HL-60 (cell line): ENCODE measurements around the gene GLDN.

Experiments
- DNase-seq, 2 experiments: peaks; one replicate each; pipeline ENCODE4 v3.0.0-alpha.2; 2010 to 2020; ENCODE audit warnings: low read depth in 1 of 2, low spot score in 1 of 2
- H3K27ac ChIP-seq: fragments of 250-450 bp; sonication (Bioruptor Pico); replicated peaks from 2 replicates; pipeline ENCODE4 v1.5.1; 2020; ENCODE audit warnings: mild to moderate bottlenecking, moderate library complexity
- H3K27me3 ChIP-seq: fragments of 250-450 bp; sonication (Bioruptor Pico); 2 replicates; pipeline ENCODE4 v1.5.1; 2021; ENCODE audit warnings: mild to moderate bottlenecking, moderate library complexity; ENCODE audit not compliant: insufficient read depth, poor library complexity, severe bottlenecking
- H3K4me3 ChIP-seq: replicated peaks from 2 replicates; pipeline ENCODE4 v1.5.1; 2011; ENCODE audit warnings: mild to moderate bottlenecking, control low read depth, low read length; ENCODE audit not compliant: insufficient read depth
- GABPA ChIP-seq: IDR thresholded peaks from 2 replicates; pipeline ENCODE4 v1.6.1; 2012; ENCODE audit warnings: low read depth
- POLR2AphosphoS5 ChIP-seq: IDR thresholded peaks from 2 replicates; pipeline ENCODE4 v1.6.1; 2012; ENCODE audit warnings: low read depth
- SPI1 ChIP-seq: IDR thresholded peaks from 2 replicates; pipeline ENCODE4 v1.6.1; 2012; ENCODE audit warnings: low read depth, mild to moderate bottlenecking, borderline replicate concordance
- TF ChIP-seq, protein P1 (sequence below): IDR thresholded peaks from one replicate; pipeline ENCODE4 v1.5.1; 2011; ENCODE audit warnings: low read length, control low read depth, inconsistent platforms; ENCODE audit not compliant: insufficient read depth
- TF ChIP-seq, protein P2 (sequence below): IDR thresholded peaks from 2 replicates; pipeline ENCODE4 v1.6.1; 2012; ENCODE audit warnings: low read depth; ENCODE audit not compliant: insufficient replicate concordance

The GLDN gene

GRCh38 chr15:51310064-51310463, 31.4 kb upstream of the GLDN start:
- Histone ChIP-seq H3K4me3 (no peak overlapping the region), H3K27ac (no peak overlapping the region), H3K27me3 (no peaks in the 10 kb centered on the region)
- TF ChIP-seq POLR2AphosphoS5 (no peak), GABPA (no peak), SPI1 (no peak)
- TF ChIP-seq, protein P1, sequence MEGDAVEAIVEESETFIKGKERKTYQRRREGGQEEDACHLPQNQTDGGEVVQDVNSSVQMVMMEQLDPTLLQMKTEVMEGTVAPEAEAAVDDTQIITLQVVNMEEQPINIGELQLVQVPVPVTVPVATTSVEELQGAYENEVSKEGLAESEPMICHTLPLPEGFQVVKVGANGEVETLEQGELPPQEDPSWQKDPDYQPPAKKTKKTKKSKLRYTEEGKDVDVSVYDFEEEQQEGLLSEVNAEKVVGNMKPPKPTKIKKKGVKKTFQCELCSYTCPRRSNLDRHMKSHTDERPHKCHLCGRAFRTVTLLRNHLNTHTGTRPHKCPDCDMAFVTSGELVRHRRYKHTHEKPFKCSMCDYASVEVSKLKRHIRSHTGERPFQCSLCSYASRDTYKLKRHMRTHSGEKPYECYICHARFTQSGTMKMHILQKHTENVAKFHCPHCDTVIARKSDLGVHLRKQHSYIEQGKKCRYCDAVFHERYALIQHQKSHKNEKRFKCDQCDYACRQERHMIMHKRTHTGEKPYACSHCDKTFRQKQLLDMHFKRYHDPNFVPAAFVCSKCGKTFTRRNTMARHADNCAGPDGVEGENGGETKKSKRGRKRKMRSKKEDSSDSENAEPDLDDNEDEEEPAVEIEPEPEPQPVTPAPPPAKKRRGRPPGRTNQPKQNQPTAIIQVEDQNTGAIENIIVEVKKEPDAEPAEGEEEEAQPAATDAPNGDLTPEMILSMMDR: no peak
- TF ChIP-seq, protein P2, sequence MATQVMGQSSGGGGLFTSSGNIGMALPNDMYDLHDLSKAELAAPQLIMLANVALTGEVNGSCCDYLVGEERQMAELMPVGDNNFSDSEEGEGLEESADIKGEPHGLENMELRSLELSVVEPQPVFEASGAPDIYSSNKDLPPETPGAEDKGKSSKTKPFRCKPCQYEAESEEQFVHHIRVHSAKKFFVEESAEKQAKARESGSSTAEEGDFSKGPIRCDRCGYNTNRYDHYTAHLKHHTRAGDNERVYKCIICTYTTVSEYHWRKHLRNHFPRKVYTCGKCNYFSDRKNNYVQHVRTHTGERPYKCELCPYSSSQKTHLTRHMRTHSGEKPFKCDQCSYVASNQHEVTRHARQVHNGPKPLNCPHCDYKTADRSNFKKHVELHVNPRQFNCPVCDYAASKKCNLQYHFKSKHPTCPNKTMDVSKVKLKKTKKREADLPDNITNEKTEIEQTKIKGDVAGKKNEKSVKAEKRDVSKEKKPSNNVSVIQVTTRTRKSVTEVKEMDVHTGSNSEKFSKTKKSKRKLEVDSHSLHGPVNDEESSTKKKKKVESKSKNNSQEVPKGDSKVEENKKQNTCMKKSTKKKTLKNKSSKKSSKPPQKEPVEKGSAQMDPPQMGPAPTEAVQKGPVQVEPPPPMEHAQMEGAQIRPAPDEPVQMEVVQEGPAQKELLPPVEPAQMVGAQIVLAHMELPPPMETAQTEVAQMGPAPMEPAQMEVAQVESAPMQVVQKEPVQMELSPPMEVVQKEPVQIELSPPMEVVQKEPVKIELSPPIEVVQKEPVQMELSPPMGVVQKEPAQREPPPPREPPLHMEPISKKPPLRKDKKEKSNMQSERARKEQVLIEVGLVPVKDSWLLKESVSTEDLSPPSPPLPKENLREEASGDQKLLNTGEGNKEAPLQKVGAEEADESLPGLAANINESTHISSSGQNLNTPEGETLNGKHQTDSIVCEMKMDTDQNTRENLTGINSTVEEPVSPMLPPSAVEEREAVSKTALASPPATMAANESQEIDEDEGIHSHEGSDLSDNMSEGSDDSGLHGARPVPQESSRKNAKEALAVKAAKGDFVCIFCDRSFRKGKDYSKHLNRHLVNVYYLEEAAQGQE: no peak
- no peak for DNase-seq

GRCh38 chr15:51311510-51311909, 29.9 kb upstream of the GLDN start:
- no peak for DNase-seq
- no peak overlapping the region for H3K27ac ChIP-seq
- H3K27me3 ChIP-seq: no peaks in the 10 kb centered on the region
- no peak overlapping the region for H3K4me3 ChIP-seq
- TF ChIP-seq GABPA: no peak
- TF ChIP-seq SPI1: no peak
- TF ChIP-seq, protein P1: no peak
- TF ChIP-seq, protein P2: no peak
- no peak for TF ChIP-seq POLR2AphosphoS5

DNA sequence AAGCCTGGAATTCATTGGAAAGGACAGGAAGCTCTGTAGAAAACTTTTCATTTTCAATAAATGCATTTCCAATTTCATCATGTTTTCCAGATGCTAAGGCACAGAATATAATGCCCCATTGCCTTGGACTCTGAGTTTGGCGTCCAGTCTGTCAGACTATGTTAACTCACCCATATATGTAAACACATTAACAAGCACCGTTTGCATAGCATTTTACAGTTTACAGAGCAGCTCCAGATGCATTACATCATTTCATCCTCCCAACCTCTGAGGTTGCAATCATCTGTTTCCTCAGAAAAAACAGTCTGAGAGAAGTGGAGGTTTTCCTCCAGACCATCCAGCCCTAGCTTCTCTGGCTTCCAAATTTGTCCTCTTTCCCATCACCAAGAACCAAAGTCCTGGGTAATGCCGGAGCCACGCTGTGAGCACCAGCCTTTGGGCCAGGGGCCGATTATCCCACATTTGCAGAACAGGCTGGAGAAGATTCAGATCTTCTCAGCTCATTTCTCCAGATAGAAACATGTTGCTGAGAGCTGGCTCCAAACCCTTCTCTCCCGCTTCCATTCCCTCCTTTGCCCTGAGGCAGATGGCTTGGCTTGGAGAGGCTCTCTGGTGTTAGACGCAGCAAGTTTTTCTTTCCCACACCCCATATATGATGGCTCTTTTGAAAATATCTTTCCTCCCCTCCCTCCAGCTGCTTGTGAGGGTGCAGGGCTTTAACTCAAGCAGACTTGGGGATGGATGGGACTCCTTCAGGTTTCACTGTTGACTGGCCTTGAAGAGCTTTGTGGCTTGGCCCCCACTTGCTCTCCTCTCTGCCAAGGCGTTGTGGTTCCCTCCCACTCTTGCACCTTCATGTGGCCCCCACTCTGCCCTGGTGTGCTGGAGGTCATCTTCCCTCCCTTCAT, 29.0 kb upstream of the GLDN start:
- H3K4me3 ChIP-seq: no peak overlapping the region
- H3K27me3 ChIP-seq: no peaks in the 10 kb centered on the region
- TF ChIP-seq, protein P2: no peak
- TF ChIP-seq, protein P1: no peak
- TF ChIP-seq GABPA (no peak), SPI1 (no peak), POLR2AphosphoS5 (no peak)
- H3K27ac ChIP-seq: no peak overlapping the region; the same call in 1 of the 2 replicates
- DNase-seq: peak in 1 of 2 experiments; percentile 39
